Heart right ventricle (tissue), 16 donors: ENCODE results near the gene RPRD1B. TPM values are rescaled to one million over a fixed set of nuclear protein-coding genes. Genes with fewer than 3 reads are reported as not detected.

Experiments
- ATAC-seq, 8 donors: fragments of 200-7000 bp; cut with Tn5 transposase; one replicate each; pipeline ENCODE4 v1.9.1; 2020; ENCODE audit warnings: mild to moderate bottlenecking in 8 of 8, moderate library complexity in 8 of 8, moderate number of reproducible peaks in 1 of 8
- DNase-seq, 2 donors: peaks; one replicate each; pipeline ENCODE4 v3.0.0-alpha.2; 2020
- H3K27ac ChIP-seq, 10 donors: fragments of 200-600 bp; sonication (generic) in 2 of 10; one replicate each; pipeline versions ENCODE4 v1.5.0 to v1.8.0; 2020 to 2022; ENCODE audit warnings: mild to moderate bottlenecking in 3 of 10
- H3K27me3 ChIP-seq, 7 donors: fragments of 200-600 bp; one replicate each; pipeline ENCODE4 v1.8.0; 2021 to 2022; ENCODE audit warnings: mild to moderate bottlenecking in 2 of 7
- H3K36me3 ChIP-seq, 9 donors: fragments of 200-600 bp; sonication (generic) in 1 of 9; one replicate each; pipeline versions ENCODE4 v1.5.0 to v1.8.0; 2020 to 2022; ENCODE audit warnings: mild to moderate bottlenecking in 2 of 9
- H3K4me1 ChIP-seq, 9 donors: fragments of 200-600 bp; sonication (generic) in 1 of 9; one replicate each; pipeline versions ENCODE4 v1.5.0 to v1.8.0; 2020 to 2022; ENCODE audit warnings: mild to moderate bottlenecking in 4 of 9
- H3K4me3 ChIP-seq, 10 donors: fragments of 200-600 bp; sonication (generic) in 2 of 10; one replicate each; pipeline versions ENCODE4 v1.5.0 to v1.8.0; 2020 to 2022; ENCODE audit warnings: mild to moderate bottlenecking in 7 of 10, moderate library complexity in 2 of 10
- H3K9me3 ChIP-seq, 11 donors: fragments of 200-600 bp in 10 of 11; sonication (generic) in 2 of 11; one replicate each; pipeline versions ENCODE4 v1.5.0 to v1.8.0; 2013 to 2022; ENCODE audit warnings: mild to moderate bottlenecking in 2 of 11, control low read depth in 1 of 11, moderate library complexity in 1 of 11
- WGBS, 2 donors: extraction: QIAGEN DNeasy Blood & Tissue Kit; methylation state at CpG; one replicate each; pipeline ENCODE4 v1.1.7; 2013; ENCODE audit warnings: inconsistent platforms in 1 of 2; 5-methylcytosine and 5-hydroxymethylcytosine counted together
- intact Hi-C, 10 donors: fragments of 100-400 bp; cut with DNase I; formaldehyde crosslinking; loops; one replicate each; pipeline versions ENCODE4 v1.11.1 to v1.14.2; 2022
- polyA plus RNA-seq, 2 donors: library from polyadenylated mRNA; stranded (reverse); fragments of 200-250 nt; gene quantifications; one replicate each; pipeline ENCODE4 v1.2.3, GENCODE V29; 2013
- total RNA-seq, 10 donors: library from RNA; stranded (reverse); fragmentation: NEBNext Ultra II Directional in 3 of 10; extraction: Animal tissue kit (Norgen Biotek cat#: 25700) in 3 of 10; gene quantifications; one replicate each; pipeline versions ENCODE4 v1.2.1 to v1.2.4, GENCODE V29; 2021 to 2023
- TF ChIP-seq, protein P1 (sequence below), 9 donors: fragments of 200-600 bp; sonication (generic) in 2 of 9; IDR thresholded peaks; one replicate each; pipeline versions ENCODE4 v1.5.0 to v1.8.0; 2021 to 2022; ENCODE audit warnings: antibody characterized with exemption in 9 of 9, mild to moderate bottlenecking in 5 of 9, moderate library complexity in 1 of 9
- donor health status: Arrhythmogenic right ventricular cardiomyopathy.
- donor health status: ischemic (EF 13 %, LVEDD 7.1; RV severe dilation, severe dysfunction).
- donor health status: healthy with polysubstance abuse.
- donor health status: DM: no; HTN: yes; CAD: no.
- donor health status: DM: no; HTN: no; CAD: no.
- donor health status: ischemic (EF 25% LVEDD 6.9; RV normal size, moderate dysfunction).
- donor health status: ischemic (EF 25% LVEDD 5.7; RV mildly dilated, moderate dysfunction).
- donor health status: healthy.
- donor health status: DM: yes; HTN: yes; CAD: no.
- donor health status: Ischemic cardiomyopathy.
- donor health status: ischemic (EF 35%, LVEDD 5.7; RV mildly dilated, moderate dysfunction).
- donor health status: nonischemic (EF 11% LVEDD 7.7; RV severe dilation, severe dysfunction).
- donor health status: DM: yes; HTN: yes; CAD: no.
- donor health status: PGD.
- donor health status: ischemic (EF 29% LVEDD 5.4; RV normal size, mild dysfunction).
- donor health status: nonischemic (EF 23%, LVEDD 6.1; RV moderate dilation, normal function).

Gene RPRD1B
- total and polyA plus RNA-seq, 12 donors, result 10.4 to 78.1 (median 47.3) TPM

DNA sequence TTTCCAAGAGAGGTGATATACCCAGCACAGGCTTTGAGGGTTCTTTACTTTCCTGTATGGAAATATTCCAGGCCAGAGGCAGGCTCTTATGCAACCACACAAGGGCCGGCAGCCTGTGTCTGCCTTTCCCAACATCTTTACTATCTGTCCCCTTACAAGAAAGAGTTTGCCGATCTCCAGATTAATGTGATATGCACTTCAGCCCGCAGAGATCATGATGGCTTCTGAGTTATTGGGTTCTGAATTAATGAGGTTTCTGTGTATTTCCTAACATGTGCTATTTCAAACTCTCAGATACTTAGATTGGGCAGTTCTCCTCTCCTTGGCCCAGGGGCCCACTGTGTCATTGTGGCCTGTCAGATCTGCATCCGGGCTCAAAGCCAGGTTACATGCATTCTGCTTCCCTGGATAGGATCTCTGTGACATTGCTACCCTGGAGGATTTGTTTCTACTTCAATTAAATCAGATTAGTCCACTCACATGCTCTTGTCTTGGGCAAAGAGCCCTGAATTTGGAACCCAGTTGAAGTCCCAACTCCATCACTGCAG lies 75.0 kb downstream of the RPRD1B start:
- intact Hi-C loops, result loop anchor here in 1 of 10 donors (2.0 to 5.0 kb wide), 2 partner anchors 36 to 62 kb away; no protein-coding TSS in a partner anchor
- no peaks in the 10 kb centered on the region for H3K36me3 ChIP-seq
- ATAC-seq, result peak; percentile 6 to 79 (median 44)
- H3K9me3 ChIP-seq, result no peaks in the 10 kb centered on the region
- H3K27me3 ChIP-seq, result no peaks in the 10 kb centered on the region
- WGBS, 2 donors, result 34 to 56% methylated on average over 4 of the region's 4 CpGs
- DNase-seq, result peak; percentile 53 to 74
- peak overlapping the region; percentile 81 to 93 (median 86) for H3K27ac ChIP-seq
- no peak overlapping the region for H3K4me3 ChIP-seq
- TF ChIP-seq, protein P1, sequence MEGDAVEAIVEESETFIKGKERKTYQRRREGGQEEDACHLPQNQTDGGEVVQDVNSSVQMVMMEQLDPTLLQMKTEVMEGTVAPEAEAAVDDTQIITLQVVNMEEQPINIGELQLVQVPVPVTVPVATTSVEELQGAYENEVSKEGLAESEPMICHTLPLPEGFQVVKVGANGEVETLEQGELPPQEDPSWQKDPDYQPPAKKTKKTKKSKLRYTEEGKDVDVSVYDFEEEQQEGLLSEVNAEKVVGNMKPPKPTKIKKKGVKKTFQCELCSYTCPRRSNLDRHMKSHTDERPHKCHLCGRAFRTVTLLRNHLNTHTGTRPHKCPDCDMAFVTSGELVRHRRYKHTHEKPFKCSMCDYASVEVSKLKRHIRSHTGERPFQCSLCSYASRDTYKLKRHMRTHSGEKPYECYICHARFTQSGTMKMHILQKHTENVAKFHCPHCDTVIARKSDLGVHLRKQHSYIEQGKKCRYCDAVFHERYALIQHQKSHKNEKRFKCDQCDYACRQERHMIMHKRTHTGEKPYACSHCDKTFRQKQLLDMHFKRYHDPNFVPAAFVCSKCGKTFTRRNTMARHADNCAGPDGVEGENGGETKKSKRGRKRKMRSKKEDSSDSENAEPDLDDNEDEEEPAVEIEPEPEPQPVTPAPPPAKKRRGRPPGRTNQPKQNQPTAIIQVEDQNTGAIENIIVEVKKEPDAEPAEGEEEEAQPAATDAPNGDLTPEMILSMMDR (IDR thresholded peaks at IDR 0.05), result no peak
- H3K4me1 ChIP-seq, result peaks cover 26 to 53% (median 40%) of the 10 kb centered on the region in 9 donors

DNA sequence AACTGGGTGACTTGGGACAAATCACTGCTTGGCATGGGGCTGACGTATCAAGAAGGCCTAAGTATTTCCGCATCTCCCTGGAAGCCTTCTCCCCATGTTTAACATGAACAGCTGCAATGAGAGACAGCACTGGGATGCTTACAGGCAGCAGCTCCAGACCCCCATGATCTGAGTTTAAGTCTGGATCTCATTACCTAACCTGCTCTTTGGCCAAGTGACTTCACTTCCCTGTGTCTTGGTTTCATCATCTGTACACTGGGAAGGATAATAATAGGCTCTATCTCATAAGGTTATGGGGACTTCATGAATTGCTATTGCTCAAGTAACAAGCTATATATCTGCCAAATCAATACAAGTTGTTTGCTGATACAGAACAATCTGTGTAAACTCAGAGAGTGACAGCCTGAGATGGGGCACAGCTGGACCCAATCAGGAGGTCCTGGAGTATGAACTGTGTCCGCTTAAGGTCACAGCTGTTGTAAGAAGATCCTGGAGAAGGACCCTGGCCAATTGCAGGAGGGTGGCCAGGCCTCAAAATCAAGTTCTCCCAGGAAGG lies 75.5 kb downstream of the RPRD1B start:
- ATAC-seq (peak; percentile 25 to 67 (median 60)), DNase-seq (peak; percentile 53 to 68)
- 47 to 57% methylated on average over 3 of the region's 3 CpGs for WGBS, 2 donors
- H3K27me3 ChIP-seq, result no peaks in the 10 kb centered on the region
- H3K36me3 ChIP-seq, result no peaks in the 10 kb centered on the region
- intact Hi-C loops, result loop anchor here in 2 of 10 donors (1.0 to 5.0 kb wide), 3 partner anchors 36 to 62 kb away; no protein-coding TSS in a partner anchor
- H3K9me3 ChIP-seq, result no peaks in the 10 kb centered on the region
- TF ChIP-seq, protein P1 (IDR thresholded peaks at IDR 0.05), result no peak
- H3K4me1 ChIP-seq, result peaks cover 26 to 59% (median 46%) of the 10 kb centered on the region in 9 donors
- peak overlapping the region; percentile 81 to 93 (median 86) for H3K27ac ChIP-seq
- H3K4me3 ChIP-seq, result no peak overlapping the region

DNA sequence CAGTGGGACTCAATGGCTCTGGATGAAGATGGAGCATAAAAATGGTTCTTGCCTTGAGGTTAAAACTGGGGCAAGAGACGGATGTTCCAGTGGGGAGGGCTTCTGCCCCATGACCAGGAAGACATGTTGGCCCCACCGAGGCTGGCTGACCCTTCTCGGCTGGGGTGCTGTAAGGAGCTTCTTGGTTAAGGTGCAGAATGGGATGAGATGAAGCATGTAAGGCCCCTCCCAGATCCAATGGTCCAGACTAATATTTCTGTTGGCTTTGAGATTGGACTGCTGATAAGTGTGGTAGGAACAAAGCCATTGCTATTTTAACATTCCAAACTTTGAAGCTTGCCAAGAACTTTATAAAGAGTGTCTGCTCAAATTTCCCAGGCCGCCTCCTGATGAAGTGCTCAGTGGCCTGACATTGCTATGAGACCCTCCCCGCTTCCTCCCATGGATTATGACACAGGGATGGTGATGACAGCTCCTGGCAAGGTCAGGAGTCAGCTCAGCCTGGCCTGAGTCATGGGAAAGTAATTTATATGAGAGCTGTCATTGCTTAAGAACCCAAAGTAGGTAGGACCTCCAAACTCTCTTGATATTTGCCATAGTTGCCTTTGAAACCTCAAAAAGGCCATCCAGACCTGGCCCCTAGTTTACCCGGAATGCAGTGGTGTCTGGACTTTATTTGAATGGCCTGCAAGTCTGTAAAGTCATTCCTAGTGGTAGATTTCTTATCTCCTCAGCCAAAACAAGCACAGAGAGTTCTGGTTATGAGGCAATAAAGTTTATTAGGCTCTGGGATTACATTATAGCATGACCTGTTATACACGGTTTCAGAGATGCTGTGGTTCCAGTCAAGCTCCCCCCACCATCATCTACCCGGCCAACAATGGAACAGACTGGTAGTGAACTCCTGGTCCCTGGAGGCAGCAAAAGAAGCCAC lies 76.3 kb downstream of the RPRD1B start:
- 32 to 35% methylated on average over 8 of the region's 8 CpGs for WGBS, 2 donors

More for the DNA sequence above, 76.3 kb downstream of the RPRD1B start:
- H3K27me3 ChIP-seq, result no peaks in the 10 kb centered on the region
- intact Hi-C loops, result loop anchor here in 6 of 10 donors (1.0 to 5.0 kb wide), 6 partner anchors 37 to 61 kb away; partner anchors contain the start of gene TGM2 (in 2 of the 6)
- H3K4me3 ChIP-seq, result no peak overlapping the region
- H3K4me1 ChIP-seq, result peaks cover 26 to 66% (median 53%) of the 10 kb centered on the region in 9 donors
- peak; percentile 85 to 91 (median 89) for ATAC-seq
- no peaks in the 10 kb centered on the region for H3K36me3 ChIP-seq
- no peaks in the 10 kb centered on the region for H3K9me3 ChIP-seq
- peak; percentile 61 to 86 for DNase-seq
- peak overlapping the region; percentile 81 to 93 (median 86) for H3K27ac ChIP-seq
- TF ChIP-seq, protein P1 (IDR thresholded peaks at IDR 0.05), result no peak
